B cell (primary cell): Measurements from ENCODE around the gene RAB11FIP2.

Experiments used
- CTCF ChIP-seq: fragments of 200-600 bp; IDR thresholded peaks from one replicate; pipeline ENCODE4 v1.8.0; 2022; ENCODE audit warnings: antibody characterized with exemption, mild to moderate bottlenecking
- EZH2 ChIP-seq: IDR thresholded peaks from 2 replicates; pipeline ENCODE4 v1.6.1; 2012; ENCODE audit warnings: borderline replicate concordance, low read depth, mild to moderate bottlenecking, moderate library complexity, low read length; ENCODE audit not compliant: insufficient read depth, poor library complexity, severe bottlenecking

GRCh38 chr10:118032564-118032963 lies 14.2 kb downstream of the RAB11FIP2 start:
- TF ChIP-seq CTCF (no peak), EZH2 (no peak)
